GM12878 (cell line): ENCODE data around the gene DNAH17. TPM values are rescaled to one million over a fixed set of nuclear protein-coding genes. Genes with fewer than 3 reads are reported as not detected.

Experiments used
- ATAC-seq: fragments of 200-7000 bp; cut with Tn5 transposase; 3 replicates; pipeline ENCODE4 v1.9.1; 2020; ENCODE audit warnings: mild to moderate bottlenecking, moderate library complexity
- BruUV-seq: library from RNA; stranded (reverse); fragments of 400-500 nt; replicated peaks from 2 replicates; lab custom pipeline; 2021; lab: Mats Ljungman, UMichigan
- CTCF ChIA-PET: fragments of 300-600 bp; sonication (Branson Sonifier 250); formaldehyde crosslinking; extraction: SDS; loops from one replicate; lab custom pipeline; 2021; ENCODE audit warnings: inconsistent platforms; lab: Yijun Ruan, JAX
- POLR2A ChIA-PET: fragments of 350-600 bp; formaldehyde crosslinking; extraction: SDS; loops from one replicate; lab custom pipeline; 2021; ENCODE audit warnings: inconsistent platforms; lab: Charles Lee
- RAD21 ChIA-PET: fragments of 300-600 bp; sonication (Branson Sonifier 250); formaldehyde crosslinking; loops from one replicate; lab custom pipeline; 2023; ENCODE audit warnings: antibody characterized with exemption; ENCODE audit not compliant: unreplicated experiment; lab: Charles Lee
- SMC1A ChIA-PET: fragments of 300-600 bp; sonication (Branson Sonifier 250); formaldehyde crosslinking; loops from one replicate; lab custom pipeline; 2023; ENCODE audit not compliant: unreplicated experiment, uncharacterized antibody; lab: Charles Lee
- DNase-seq: peaks from one replicate; pipeline ENCODE4 v3.0.0-alpha.2; 2011; ENCODE audit warnings: low read depth, low spot score
- FAIRE-seq: peaks from 3 replicates; lab custom pipeline; 2011; peaks lifted over from hg19 to GRCh38; lab: Jason Lieb, UNC
- H2AFZ ChIP-seq: 2 replicates; pipeline ENCODE4 v1.6.0; 2011; ENCODE audit warnings: low read depth, low read length, control low read depth; ENCODE audit not compliant: control insufficient read depth
- H3K27ac ChIP-seq: 2 replicates; pipeline ENCODE4 v1.5.1; 2011; ENCODE audit warnings: control low read depth; ENCODE audit not compliant: control insufficient read depth, insufficient read depth
- H3K27me3 ChIP-seq, 2 experiments: replicated peaks in 1 of 2; 2 replicates each; pipeline versions ENCODE4 v1.6.0 to v1.6.1; 2011; ENCODE audit warnings: low read length in 1 of 2; ENCODE audit not compliant: control insufficient read depth in 2 of 2, insufficient read depth in 2 of 2
- H3K36me3 ChIP-seq, 2 experiments: 2 replicates each; pipeline ENCODE4 v1.5.1; 2011; ENCODE audit warnings: low read length in 1 of 2; ENCODE audit not compliant: control insufficient read depth in 2 of 2, insufficient read depth in 2 of 2
- H3K4me1 ChIP-seq: 2 replicates; pipeline ENCODE4 v1.6.1; 2011; ENCODE audit warnings: mild to moderate bottlenecking, low read length, moderate library complexity, mixed read lengths; ENCODE audit not compliant: control insufficient read depth, insufficient read depth
- H3K4me2 ChIP-seq: 2 replicates; pipeline ENCODE4 v1.6.0; 2011; ENCODE audit warnings: control low read depth; ENCODE audit not compliant: control insufficient read depth, insufficient read depth
- H3K4me3 ChIP-seq: fragments of 200-600 bp; sonication (generic); 2 replicates; pipeline ENCODE4 v1.5.1; 2016
- H3K79me2 ChIP-seq: 2 replicates; pipeline ENCODE4 v1.6.0; 2011; ENCODE audit warnings: low read length; ENCODE audit not compliant: control insufficient read depth, insufficient read depth
- H3K9ac ChIP-seq: 2 replicates; pipeline ENCODE4 v1.8.0; 2011; ENCODE audit warnings: low read length, control low read depth, mixed read lengths; ENCODE audit not compliant: control insufficient read depth, insufficient read depth
- H3K9me3 ChIP-seq: replicated peaks from 3 replicates; pipeline ENCODE4 v1.5.1; 2011; ENCODE audit warnings: mild to moderate bottlenecking, low read length; ENCODE audit not compliant: control insufficient read depth, insufficient read depth
- H4K20me1 ChIP-seq: 2 replicates; pipeline ENCODE4 v1.6.0; 2011; ENCODE audit not compliant: control insufficient read depth, insufficient read depth
- CUX1 ChIP-seq: IDR thresholded peaks from 2 replicates; pipeline ENCODE4 v1.6.1; 2012; ENCODE audit warnings: improper control_type of control experiment, low read depth, low read length; ENCODE audit not compliant: insufficient replicate concordance
- FOXK2 ChIP-seq: fragments of 450-650 bp; IDR thresholded peaks from 2 replicates; pipeline ENCODE4 v1.6.1; 2017; ENCODE audit warnings: mild to moderate bottlenecking, moderate library complexity
- JUNB ChIP-seq: IDR thresholded peaks from 2 replicates; pipeline ENCODE4 v1.6.1; 2016; ENCODE audit warnings: antibody characterized with exemption, mild to moderate bottlenecking
- POLR2A ChIP-seq: IDR thresholded peaks from 2 replicates; pipeline ENCODE4 v1.6.1; 2011; ENCODE audit warnings: low read depth, mild to moderate bottlenecking, low read length
- RAD21 ChIP-seq: IDR thresholded peaks from 2 replicates; pipeline ENCODE4 v1.6.1; 2011; ENCODE audit warnings: mild to moderate bottlenecking, low read depth, low read length, moderate library complexity; ENCODE audit not compliant: insufficient read depth
- RBBP5 ChIP-seq: fragments of 200-600 bp; sonication (generic); conservative IDR thresholded peaks from 2 replicates; pipeline ENCODE4 v1.6.1; 2016
- RCOR1 ChIP-seq: conservative IDR thresholded peaks from 2 replicates; pipeline ENCODE4 v1.6.1; 2012; ENCODE audit warnings: low read depth, low read length, improper control_type of control experiment
- TARDBP ChIP-seq: IDR thresholded peaks from 2 replicates; pipeline ENCODE4 v1.6.1; 2016; ENCODE audit warnings: borderline replicate concordance
- ZNF207 ChIP-seq: fragments of 450-650 bp; IDR thresholded peaks from 2 replicates; pipeline ENCODE4 v1.6.1; 2014; ENCODE audit warnings: antibody characterized with exemption, mild to moderate bottlenecking, borderline replicate concordance
- ZNF622 ChIP-seq: fragments of 450-650 bp; IDR thresholded peaks from 2 replicates; pipeline ENCODE4 v1.6.1; 2017; ENCODE audit warnings: mild to moderate bottlenecking, inconsistent platforms
- WGBS: methylation state at CpG from one replicate; pipeline ENCODE4 v1.1.6; 2016; ENCODE audit warnings: low lambda C conversion rate; ENCODE audit not compliant: insufficient replicate concordance, insufficient coverage; ENCODE audit errors: missing lambda C conversion rate; 5-methylcytosine and 5-hydroxymethylcytosine counted together
- in situ Hi-C: fragments of 300-500 bp; cut with MboI; formaldehyde crosslinking; loops from 9 replicates; pipeline ENCODE4 v1.14.3; 2018; ENCODE audit warnings: mixed read lengths
- intact Hi-C: fragments of 100-400 bp; cut with micrococcal nuclease; formaldehyde crosslinking; loops from one replicate; pipeline ENCODE4 v1.14.2; 2022; ENCODE audit not compliant: unreplicated experiment
- polyA plus RNA-seq, 11 experiments: library from polyadenylated mRNA; depleted of rRNA in 4 of 11; unstranded in 6 of 11; stranded (reverse) in 5 of 11; fragments of >200 nt; fragmentation: Nextera tagmentation in 4 of 11; fragmentation: Illumina TruSeq in 1 of 11; extraction: Ambion mirVana in 4 of 11; extraction: Trizol in 1 of 11; gene quantifications; 1 replicate in 1 of 11; 2 replicates in 10 of 11; pipeline versions ENCODE4 v1.2.1 to v1.2.3, GENCODE V29; 2011 to 2016; ENCODE audit warnings: inconsistent platforms in 2 of 11, missing spikeins in 2 of 11, low read depth in 1 of 11
- total RNA-seq, 4 experiments: library from RNA; depleted of rRNA in 3 of 4; stranded (reverse); fragments of >200 nt in 3 of 4; fragmentation: Illumina TruSeq in 1 of 4; extraction: Trizol in 1 of 4; gene quantifications; 2 replicates each; pipeline versions ENCODE4 v1.2.1 to v1.2.3, GENCODE V29; 2013 to 2021
- TF ChIP-seq, protein P1 (sequence below): fragments of 450-650 bp; IDR thresholded peaks from 2 replicates; pipeline ENCODE4 v1.6.1; 2017; ENCODE audit warnings: mild to moderate bottlenecking
- TF ChIP-seq, protein P2 (sequence below): IDR thresholded peaks from 2 replicates; pipeline ENCODE4 v1.6.1; 2011; ENCODE audit warnings: low read depth, low read length, improper control_type of control experiment, borderline replicate concordance

Gene DNAH17
- total and polyA plus RNA-seq, 10 of the 15 experiments (the other 5 are each of a cell fraction or from before 2014, with no cell fraction given), result 0.16 to 2.9 (median 0.56) TPM

GRCh38 chr17:78406920-78407319, 170.3 kb downstream of the DNAH17 start:
- Histone ChIP-seq H4K20me1 (no peaks in the 10 kb centered on the region; the same call in 1 of the 2 replicates), H3K27me3 (no peaks in the 10 kb centered on the region), H3K4me2 (no peak overlapping the region), H3K79me2 (peaks cover 4% of the 10 kb centered on the region), H3K9ac (no peak overlapping the region), H2AFZ (no peak overlapping the region), H3K36me3 (peaks cover 36 to 38% of the 10 kb centered on the region in 2 experiments), H3K4me3 (no peak overlapping the region), H3K27ac (no peak overlapping the region), H3K4me1 (no peaks in the 10 kb centered on the region), H3K9me3 (no peaks in the 10 kb centered on the region)
- no peak for TF ChIP-seq ZNF207
- TF ChIP-seq, protein P1, sequence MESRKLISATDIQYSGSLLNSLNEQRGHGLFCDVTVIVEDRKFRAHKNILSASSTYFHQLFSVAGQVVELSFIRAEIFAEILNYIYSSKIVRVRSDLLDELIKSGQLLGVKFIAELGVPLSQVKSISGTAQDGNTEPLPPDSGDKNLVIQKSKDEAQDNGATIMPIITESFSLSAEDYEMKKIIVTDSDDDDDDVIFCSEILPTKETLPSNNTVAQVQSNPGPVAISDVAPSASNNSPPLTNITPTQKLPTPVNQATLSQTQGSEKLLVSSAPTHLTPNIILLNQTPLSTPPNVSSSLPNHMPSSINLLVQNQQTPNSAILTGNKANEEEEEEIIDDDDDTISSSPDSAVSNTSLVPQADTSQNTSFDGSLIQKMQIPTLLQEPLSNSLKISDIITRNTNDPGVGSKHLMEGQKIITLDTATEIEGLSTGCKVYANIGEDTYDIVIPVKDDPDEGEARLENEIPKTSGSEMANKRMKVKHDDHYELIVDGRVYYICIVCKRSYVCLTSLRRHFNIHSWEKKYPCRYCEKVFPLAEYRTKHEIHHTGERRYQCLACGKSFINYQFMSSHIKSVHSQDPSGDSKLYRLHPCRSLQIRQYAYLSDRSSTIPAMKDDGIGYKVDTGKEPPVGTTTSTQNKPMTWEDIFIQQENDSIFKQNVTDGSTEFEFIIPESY, result no peak
- no peak for TF ChIP-seq JUNB
- no peak for TF ChIP-seq RBBP5
- TF ChIP-seq TARDBP, result no peak
- TF ChIP-seq FOXK2, result no peak
- intact Hi-C loops, result no loop called here
- WGBS, result 77% methylated on average over 8 of the region's 8 CpGs
- DNase-seq (no peak), ATAC-seq (no peak), FAIRE-seq (no peak)
- ChIA-PET RAD21 (no interaction called here), CTCF (no interaction called here), POLR2A (no interaction called here), SMC1A (no interaction called here)
- no TSS peak for BruUV-seq
- in situ Hi-C loops, result no loop called here

DNA sequence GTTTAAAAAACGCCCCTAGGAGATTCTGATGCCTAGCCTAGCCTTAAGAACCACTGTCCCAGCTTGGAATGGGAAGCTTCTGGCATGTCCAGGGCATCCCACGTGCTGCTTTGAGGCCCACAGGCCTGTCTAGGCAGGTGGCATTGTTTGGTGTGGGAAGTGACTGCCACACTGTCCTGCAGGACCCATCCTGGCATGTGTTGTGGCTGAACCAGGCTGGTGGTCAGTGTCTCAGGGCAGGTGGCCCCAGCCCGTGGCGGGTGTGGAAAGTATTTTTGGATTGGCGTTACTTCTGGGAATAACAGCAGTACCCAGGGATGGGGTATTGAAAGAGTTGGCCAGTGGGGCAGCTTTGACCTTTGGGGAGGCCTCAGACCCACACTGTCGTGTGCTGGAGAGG, 170.8 kb downstream of the DNAH17 start:
- Histone ChIP-seq H3K36me3 (peaks cover 34 to 40% of the 10 kb centered on the region in 2 experiments), H3K27ac (no peak overlapping the region), H3K4me1 (no peaks in the 10 kb centered on the region), H3K9me3 (no peaks in the 10 kb centered on the region), H3K4me2 (no peak overlapping the region), H3K27me3 (no peaks in the 10 kb centered on the region), H2AFZ (no peak overlapping the region), H4K20me1 (no peaks in the 10 kb centered on the region; the same call in 1 of the 2 replicates), H3K4me3 (no peak overlapping the region), H3K79me2 (peaks cover 4% of the 10 kb centered on the region), H3K9ac (no peak overlapping the region)
- WGBS, result 90% methylated on average over 6 of the region's 6 CpGs
- DNase-seq (no peak), FAIRE-seq (no peak), ATAC-seq (no peak)
- CTCF ChIA-PET, result no interaction called here
- SMC1A ChIA-PET, result no interaction called here
- in situ Hi-C loops (no loop called here), intact Hi-C loops (no loop called here)
- POLR2A ChIA-PET, result no interaction called here
- RAD21 ChIA-PET, result no interaction called here
- BruUV-seq, result no TSS peak
- TF ChIP-seq RCOR1 (no peak), RAD21 (no peak), ZNF622 (no peak), POLR2A (0 out of 2 replicates have a peak, but pooled peaks have one; percentile 20), CUX1 (no peak)
- TF ChIP-seq, protein P2, sequence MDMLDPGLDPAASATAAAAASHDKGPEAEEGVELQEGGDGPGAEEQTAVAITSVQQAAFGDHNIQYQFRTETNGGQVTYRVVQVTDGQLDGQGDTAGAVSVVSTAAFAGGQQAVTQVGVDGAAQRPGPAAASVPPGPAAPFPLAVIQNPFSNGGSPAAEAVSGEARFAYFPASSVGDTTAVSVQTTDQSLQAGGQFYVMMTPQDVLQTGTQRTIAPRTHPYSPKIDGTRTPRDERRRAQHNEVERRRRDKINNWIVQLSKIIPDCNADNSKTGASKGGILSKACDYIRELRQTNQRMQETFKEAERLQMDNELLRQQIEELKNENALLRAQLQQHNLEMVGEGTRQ, result no peak
